Measurements from ENCODE around the gene GPR3. TPM values are rescaled to one million over a fixed set of nuclear protein-coding genes. Genes with fewer than 3 reads are reported as not detected.
A peak's percentile ranks its signal among the peaks of the same experiment; 100 is the strongest.

Gene GPR3
- total RNA-seq, 3 donors from 2014 or later: 0.14 TPM; not detected in 2

DNA sequence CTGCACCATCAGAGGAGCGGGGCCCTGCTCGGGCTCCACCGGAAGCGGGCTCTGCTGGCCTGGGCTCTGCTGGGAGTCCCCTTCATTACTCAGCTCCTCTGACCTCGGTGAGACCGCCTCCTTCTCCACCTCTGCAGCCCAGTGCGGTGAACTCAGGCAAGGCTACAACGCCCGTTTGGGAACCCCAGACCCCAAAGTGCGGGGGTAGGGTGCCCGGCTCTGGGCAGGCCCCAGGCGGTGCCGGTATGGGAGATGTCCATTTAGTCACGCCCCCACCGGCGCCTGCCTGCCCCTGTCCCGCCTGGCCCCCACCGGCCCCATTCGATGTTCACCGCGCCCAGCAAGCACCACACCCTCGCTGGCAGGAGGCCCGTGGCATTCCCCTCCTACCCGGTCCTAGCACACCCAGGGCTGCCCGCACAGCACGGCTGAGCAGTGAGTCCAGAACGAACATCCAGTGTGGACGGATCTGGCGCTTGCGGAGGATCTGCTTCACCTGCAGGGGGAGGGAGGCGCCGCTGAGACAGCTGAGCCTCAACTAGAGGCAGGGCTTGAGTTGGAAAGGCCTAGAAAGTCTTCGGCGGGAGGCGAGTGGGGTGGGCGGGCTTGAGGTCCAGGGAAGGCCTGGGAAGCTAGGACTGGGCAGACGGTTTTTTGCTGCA is 35.7 kb upstream of the GPR3 start:
- intact Hi-C loops (cut with DNase I, micrococcal nuclease): loop anchor here in 1 of 2 donors (5.0 kb wide), 1 partner anchor 36 kb away; the partner anchor contains the start of gene GPR3
- TF ChIP-seq, protein P1, sequence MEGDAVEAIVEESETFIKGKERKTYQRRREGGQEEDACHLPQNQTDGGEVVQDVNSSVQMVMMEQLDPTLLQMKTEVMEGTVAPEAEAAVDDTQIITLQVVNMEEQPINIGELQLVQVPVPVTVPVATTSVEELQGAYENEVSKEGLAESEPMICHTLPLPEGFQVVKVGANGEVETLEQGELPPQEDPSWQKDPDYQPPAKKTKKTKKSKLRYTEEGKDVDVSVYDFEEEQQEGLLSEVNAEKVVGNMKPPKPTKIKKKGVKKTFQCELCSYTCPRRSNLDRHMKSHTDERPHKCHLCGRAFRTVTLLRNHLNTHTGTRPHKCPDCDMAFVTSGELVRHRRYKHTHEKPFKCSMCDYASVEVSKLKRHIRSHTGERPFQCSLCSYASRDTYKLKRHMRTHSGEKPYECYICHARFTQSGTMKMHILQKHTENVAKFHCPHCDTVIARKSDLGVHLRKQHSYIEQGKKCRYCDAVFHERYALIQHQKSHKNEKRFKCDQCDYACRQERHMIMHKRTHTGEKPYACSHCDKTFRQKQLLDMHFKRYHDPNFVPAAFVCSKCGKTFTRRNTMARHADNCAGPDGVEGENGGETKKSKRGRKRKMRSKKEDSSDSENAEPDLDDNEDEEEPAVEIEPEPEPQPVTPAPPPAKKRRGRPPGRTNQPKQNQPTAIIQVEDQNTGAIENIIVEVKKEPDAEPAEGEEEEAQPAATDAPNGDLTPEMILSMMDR (IDR thresholded peaks at IDR 0.05): no peak
- DNase-seq: peak; percentile 89 to 92 (median 91)
- H3K9me3 ChIP-seq: no peaks in the 10 kb centered on the region
- H3K4me3 ChIP-seq: no peak overlapping the region
- no peaks in the 10 kb centered on the region for H3K36me3 ChIP-seq (ENCODE audit: low read depth)
- H3K4me1 ChIP-seq (ENCODE audit: low read depth): peaks cover 9% of the 10 kb centered on the region
- peak; percentile 85 for ATAC-seq

DNA sequence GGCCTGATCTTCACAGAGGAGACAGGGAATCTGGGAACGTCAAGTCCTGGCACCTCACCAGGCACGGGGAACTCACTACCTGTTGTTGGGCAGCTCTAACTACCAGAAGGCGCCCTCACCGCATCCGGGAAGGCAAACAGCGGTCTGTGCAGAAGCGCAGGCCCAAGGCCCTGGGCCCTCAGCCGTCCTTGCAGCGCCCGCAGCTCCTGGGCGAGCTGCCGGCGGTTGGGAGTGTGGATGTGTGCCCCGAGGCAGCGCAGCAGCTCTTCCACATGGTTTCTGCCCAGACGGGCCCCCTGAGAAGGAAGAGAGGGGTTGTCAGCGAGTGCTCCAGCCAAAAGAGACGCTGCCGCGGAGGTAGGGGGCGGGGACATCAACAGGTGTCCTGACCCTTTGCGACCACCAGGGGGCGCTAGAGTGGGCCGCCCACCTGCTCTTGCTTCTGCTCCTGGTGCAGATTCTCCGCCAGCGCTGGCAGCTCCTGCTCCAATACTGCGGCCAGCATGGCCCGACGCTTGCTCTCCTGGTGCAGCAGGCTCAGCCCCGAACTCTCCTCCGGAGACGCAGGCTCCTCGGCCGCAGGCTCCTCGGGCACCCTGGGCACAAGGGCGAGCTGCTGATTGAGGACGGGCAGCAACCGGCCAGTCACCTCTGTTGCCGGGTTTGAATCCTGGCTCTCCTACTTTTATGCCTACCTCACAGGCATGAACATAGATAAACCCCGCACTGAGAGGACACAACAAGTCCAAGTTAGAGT is 35.0 kb upstream of the GPR3 start:
- no peak overlapping the region for H3K4me3 ChIP-seq
- TF ChIP-seq, protein P1 (IDR thresholded peaks at IDR 0.05): peak; percentile 98
- intact Hi-C loops (cut with DNase I, micrococcal nuclease): loop anchor here in 1 of 2 donors (5.0 kb wide), 1 partner anchor 35 kb away; the partner anchor contains the start of gene GPR3
- peak; percentile 92 for ATAC-seq
- no peaks in the 10 kb centered on the region for H3K36me3 ChIP-seq (ENCODE audit: low read depth)
- peak; percentile 79 to 88 (median 86) for DNase-seq
- H3K4me1 ChIP-seq (ENCODE audit: low read depth): peaks cover 9% of the 10 kb centered on the region
- no peaks in the 10 kb centered on the region for H3K9me3 ChIP-seq

DNA sequence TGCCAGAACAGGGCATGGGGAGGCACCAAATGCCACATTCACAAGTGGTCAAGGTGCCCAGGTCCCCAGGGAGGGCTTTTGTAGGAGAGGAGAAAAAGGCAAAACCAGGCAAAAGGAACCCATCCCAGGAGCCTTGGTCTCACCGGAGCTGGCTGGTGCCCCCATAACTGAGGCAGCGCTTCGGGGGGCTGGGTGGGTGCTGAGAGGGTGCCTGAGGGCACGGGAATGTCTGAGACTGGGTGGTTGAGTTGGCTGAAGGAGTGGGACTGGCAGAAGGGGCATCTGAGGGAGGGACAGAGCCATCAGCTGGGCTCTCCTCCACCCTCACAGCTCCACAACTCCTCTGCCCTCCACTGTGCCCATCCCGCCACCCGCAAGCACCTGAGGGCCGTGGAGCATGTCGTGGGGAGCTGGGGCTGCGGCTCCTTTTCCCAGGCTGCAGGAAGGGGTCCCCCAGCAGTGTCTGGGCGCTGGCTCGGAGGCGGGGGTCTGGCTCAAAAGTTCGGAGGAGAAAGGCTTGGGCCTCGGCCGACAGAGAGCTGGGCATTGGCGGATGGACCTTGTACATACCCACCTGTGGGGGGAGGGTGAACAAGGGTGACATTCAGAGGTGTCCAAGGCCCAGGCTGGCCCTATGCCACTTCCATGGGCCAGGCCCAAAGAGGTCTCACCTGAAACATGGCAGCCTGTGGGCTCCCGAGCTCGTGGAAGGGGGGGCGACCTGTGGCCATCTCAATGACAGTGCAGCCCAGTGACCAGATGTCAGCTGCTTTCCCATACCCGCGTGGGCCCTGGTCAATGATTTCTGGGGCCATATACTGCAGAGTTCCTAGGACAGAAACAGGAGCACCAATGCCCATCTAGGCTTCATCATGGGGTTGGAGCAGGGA is 34.1 kb upstream of the GPR3 start:
- no peaks in the 10 kb centered on the region for H3K36me3 ChIP-seq (ENCODE audit: low read depth)
- DNase-seq (no peak), ATAC-seq (no peak)
- intact Hi-C loops (cut with DNase I, micrococcal nuclease): loop anchor here in 1 of 2 donors (5.0 kb wide), 1 partner anchor 34 kb away; the partner anchor contains the start of gene GPR3
- H3K4me1 ChIP-seq (ENCODE audit: low read depth): peaks cover 9% of the 10 kb centered on the region
- TF ChIP-seq, protein P1 (IDR thresholded peaks at IDR 0.05): no peak
- H3K9me3 ChIP-seq: no peaks in the 10 kb centered on the region
- H3K4me3 ChIP-seq: no peak overlapping the region

DNA sequence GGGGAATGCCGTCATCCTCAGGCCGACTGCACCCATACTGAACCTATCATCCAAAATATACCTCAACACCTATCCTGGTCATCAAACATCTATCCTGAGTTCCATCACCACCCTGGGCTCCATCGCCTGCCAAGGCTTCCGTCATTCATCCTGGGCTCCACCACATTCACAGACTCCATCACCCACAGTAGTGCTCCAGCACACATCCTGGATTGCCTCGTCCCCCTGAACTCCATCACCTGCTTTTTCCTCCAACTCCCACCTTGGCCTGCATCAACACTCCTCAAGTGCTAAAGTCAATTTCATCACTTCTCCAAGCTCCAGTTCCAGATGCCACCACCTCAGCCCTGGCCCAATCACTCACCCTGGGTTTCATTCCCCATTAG is 33.5 kb upstream of the GPR3 start:
- intact Hi-C loops (cut with DNase I, micrococcal nuclease): loop anchor here in 1 of 2 donors (5.0 kb wide), 1 partner anchor 33 kb away; the partner anchor contains the start of gene GPR3
- ATAC-seq: no peak

DNA sequence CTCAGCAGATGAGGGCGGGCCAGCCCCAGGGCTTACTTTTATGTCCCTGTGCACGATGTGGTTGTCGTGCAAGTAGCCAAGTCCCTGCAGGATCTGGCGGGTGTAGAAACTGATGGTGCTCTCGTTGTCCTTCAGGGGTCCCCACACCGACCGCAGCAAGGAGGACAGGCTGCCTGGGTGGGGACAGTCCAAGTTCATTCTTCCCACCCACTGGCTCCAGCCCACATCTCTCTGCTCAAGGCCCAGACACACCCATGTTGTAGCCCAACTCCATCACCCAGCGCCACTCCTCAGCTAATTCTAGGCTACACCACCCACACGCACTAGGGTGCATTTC is 32.6 kb upstream of the GPR3 start:
- no peak overlapping the region for H3K4me3 ChIP-seq
- DNase-seq (no peak), ATAC-seq (no peak)
- no peaks in the 10 kb centered on the region for H3K36me3 ChIP-seq (ENCODE audit: low read depth)
- H3K4me1 ChIP-seq (ENCODE audit: low read depth): peaks cover 9% of the 10 kb centered on the region
- intact Hi-C loops (cut with DNase I, micrococcal nuclease): loop anchor here in 1 of 2 donors (5.0 kb wide), 1 partner anchor 33 kb away; the partner anchor contains the start of gene GPR3
- H3K9me3 ChIP-seq: no peaks in the 10 kb centered on the region
- TF ChIP-seq, protein P1 (IDR thresholded peaks at IDR 0.05): no peak

More for the DNA sequence above, 33.5 kb upstream of the GPR3 start:
- DNase-seq: no peak
- H3K4me3 ChIP-seq: no peak overlapping the region
- TF ChIP-seq, protein P1 (IDR thresholded peaks at IDR 0.05): no peak
- H3K9me3 ChIP-seq: no peaks in the 10 kb centered on the region
- H3K4me1 ChIP-seq (ENCODE audit: low read depth): peaks cover 9% of the 10 kb centered on the region
- no peaks in the 10 kb centered on the region for H3K36me3 ChIP-seq (ENCODE audit: low read depth)

Measured in mucosa of descending colon (tissue), 3 donors.